Measurements from ENCODE around the gene RBM48.

DNA sequence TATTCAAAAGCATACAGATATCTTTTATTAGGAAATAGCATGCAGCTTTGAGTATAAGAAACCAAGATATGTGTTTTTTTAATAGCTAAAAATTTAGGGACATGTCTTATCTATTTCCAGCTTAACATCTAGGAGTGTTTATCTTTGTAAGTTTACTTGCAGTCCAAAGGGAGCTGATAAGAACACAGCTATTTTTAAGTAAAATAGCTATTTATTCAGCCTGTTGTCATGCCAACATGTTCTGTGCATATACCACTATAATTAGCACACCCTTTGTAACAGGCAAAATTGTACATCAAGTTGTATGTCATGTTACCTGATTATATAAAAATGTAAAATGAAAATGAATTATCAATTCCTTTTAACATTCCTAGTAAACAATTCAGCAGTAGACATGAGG lies 32.0 kb downstream of the RBM48 start:
- TF ChIP-seq CTCF (IDR thresholded peaks at IDR 0.05): no peak
- TF ChIP-seq EZH2 (IDR thresholded peaks at IDR 0.05; ENCODE audit: borderline replicate concordance, insufficient read depth, low read depth, low read length, poor library complexity, severe bottlenecking): no peak
